HG03565 (cell line): ENCODE measurements around the gene ITIH4.

Experiments
- ATAC-seq: cut with Tn5 transposase; IDR thresholded peaks from one replicate; pipeline ENCODE4 v1.9.1; 2021; ENCODE audit warnings: mild to moderate bottlenecking, moderate library complexity; ENCODE audit not compliant: unreplicated experiment

The ITIH4 gene

GRCh38 chr3:52830535-52831258 is at the start of gene ITIH4:
ITIH4 (minus strand) TSS chr3:52830672; CDS start chr3:52830642, 30 bp downstream.
- ATAC-seq = no peak

- no peak for ATAC-seq
These were observed 49.6 kb upstream of the ITIH4 start for GRCh38 chr3:52880047-52880446.

GRCh38 chr3:52879581-52879980 is 49.1 kb upstream of the ITIH4 start:
- ATAC-seq = no peak

GRCh38 chr3:52879090-52879489 is 48.6 kb upstream of the ITIH4 start:
- ATAC-seq = no peak

GRCh38 chr3:52877085-52877484 is 46.6 kb upstream of the ITIH4 start:
- no peak for ATAC-seq

GRCh38 chr3:52874864-52875587 is 44.6 kb upstream of the ITIH4 start:
- ATAC-seq = no peak

GRCh38 chr3:52874160-52874701 is 43.8 kb upstream of the ITIH4 start:
- ATAC-seq = no peak

- no peak for ATAC-seq
These were observed 43.1 kb upstream of the ITIH4 start for GRCh38 chr3:52873433-52874159.

GRCh38 chr3:52872245-52872644 is 41.8 kb upstream of the ITIH4 start:
- no peak for ATAC-seq

GRCh38 chr3:52871761-52872160 is 41.3 kb upstream of the ITIH4 start:
- ATAC-seq = no peak

GRCh38 chr3:52870471-52870870 is 40.0 kb upstream of the ITIH4 start:
- no peak for ATAC-seq

GRCh38 chr3:52866427-52866826 is 36.0 kb upstream of the ITIH4 start:
- ATAC-seq = no peak

GRCh38 chr3:52865994-52866393 is 35.5 kb upstream of the ITIH4 start:
- ATAC-seq = no peak

- no peak for ATAC-seq
These were observed 29.9 kb upstream of the ITIH4 start for GRCh38 chr3:52860424-52860768.

- ATAC-seq = no peak
These were observed 29.4 kb upstream of the ITIH4 start for GRCh38 chr3:52859686-52860423.

GRCh38 chr3:52857864-52858263 is 27.4 kb upstream of the ITIH4 start:
- ATAC-seq = no peak

GRCh38 chr3:52857133-52857532 is 26.7 kb upstream of the ITIH4 start:
- ATAC-seq = no peak

GRCh38 chr3:52856666-52857065 is 26.2 kb upstream of the ITIH4 start:
- ATAC-seq = no peak

- no peak for ATAC-seq
These were observed 23.5 kb upstream of the ITIH4 start for GRCh38 chr3:52854013-52854412.

GRCh38 chr3:52852419-52852818 is 21.9 kb upstream of the ITIH4 start:
- ATAC-seq = no peak

- ATAC-seq = no peak
These were observed 20.9 kb upstream of the ITIH4 start for GRCh38 chr3:52851348-52851747.
